Esophagus muscularis mucosa (tissue), 4 donors: ENCODE measurements around the gene SCAP. TPM values are rescaled to one million over a fixed set of nuclear protein-coding genes. Genes with fewer than 3 reads are reported as not detected.

Experiments
- DNase-seq: peaks from one replicate; pipeline ENCODE4 v3.0.0-alpha.2; 2017; ENCODE audit errors: extremely low spot score
- H3K27ac ChIP-seq, 4 donors: fragments of 200-600 bp; sonication (generic); replicated peaks in 1 of 4; 1 replicate in 3 of 4; 2 replicates in 1 of 4; pipeline ENCODE4 v1.5.1; 2016 to 2019; ENCODE audit warnings: mild to moderate bottlenecking in 1 of 4
- H3K27me3 ChIP-seq, 4 donors: fragments of 200-600 bp; sonication (generic); one replicate each; pipeline versions ENCODE4 v1.5.1 to v1.6.0; 2016 to 2019
- H3K36me3 ChIP-seq, 4 donors: fragments of 200-600 bp; sonication (generic); one replicate each; pipeline ENCODE4 v1.5.1; 2016 to 2019
- H3K4me1 ChIP-seq, 4 donors: fragments of 200-600 bp; sonication (generic); one replicate each; pipeline ENCODE4 v1.5.1; 2016 to 2019
- H3K4me3 ChIP-seq, 4 donors: fragments of 200-600 bp; sonication (generic); 1 replicate in 2 of 4; 2 replicates in 2 of 4; pipeline ENCODE4 v1.5.1; 2016 to 2019; ENCODE audit warnings: mild to moderate bottlenecking in 4 of 4, moderate library complexity in 1 of 4
- H3K9me3 ChIP-seq, 4 donors: fragments of 200-600 bp; sonication (generic); 1 replicate in 3 of 4; 2 replicates in 1 of 4; pipeline ENCODE4 v1.5.1; 2016 to 2019
- EP300 ChIP-seq: sonication (generic); formaldehyde crosslinking; IDR thresholded peaks from one replicate; pipeline ENCODE4 v1.6.1; 2017; ENCODE audit warnings: antibody characterized with exemption
- POLR2A ChIP-seq: fragments of 450-650 bp; IDR thresholded peaks from one replicate; pipeline ENCODE4 v1.6.1; 2017; ENCODE audit warnings: antibody characterized with exemption, moderate library complexity, mild to moderate bottlenecking, low read depth
- POLR2AphosphoS5 ChIP-seq, 2 donors: sonication (generic); formaldehyde crosslinking; IDR thresholded peaks; one replicate each; pipeline ENCODE4 v1.6.1; 2017; ENCODE audit warnings: antibody characterized with exemption in 2 of 2
- WGBS: methylation state at CpG from one replicate; pipeline ENCODE4 v1.1.5; 2018; 5-methylcytosine and 5-hydroxymethylcytosine counted together
- intact Hi-C: fragments of 100-400 bp; cut with DNase I; formaldehyde crosslinking; loops from one replicate; pipeline ENCODE4 v1.15.1; 2023
- total RNA-seq, 4 donors: library from RNA; depleted of rRNA; stranded (reverse); fragments of >200 nt; gene quantifications; one replicate each; pipeline versions ENCODE4 v1.1.0 to v1.2.1, GENCODE V29; 2016
- TF ChIP-seq, protein P1 (sequence below), 3 experiments: fragments of 200-600 bp in 2 of 3; fragments of 450-650 bp in 1 of 3; sonication (generic) in 2 of 3; IDR thresholded peaks; one replicate each; pipeline ENCODE4 v1.5.1; 2017 to 2019; ENCODE audit warnings: antibody characterized with exemption in 3 of 3, mild to moderate bottlenecking in 2 of 3, moderate library complexity in 1 of 3

SCAP gene
- total RNA-seq, 4 donors from 2014 or later: 67.6 to 104 (median 79.9) TPM

DNA sequence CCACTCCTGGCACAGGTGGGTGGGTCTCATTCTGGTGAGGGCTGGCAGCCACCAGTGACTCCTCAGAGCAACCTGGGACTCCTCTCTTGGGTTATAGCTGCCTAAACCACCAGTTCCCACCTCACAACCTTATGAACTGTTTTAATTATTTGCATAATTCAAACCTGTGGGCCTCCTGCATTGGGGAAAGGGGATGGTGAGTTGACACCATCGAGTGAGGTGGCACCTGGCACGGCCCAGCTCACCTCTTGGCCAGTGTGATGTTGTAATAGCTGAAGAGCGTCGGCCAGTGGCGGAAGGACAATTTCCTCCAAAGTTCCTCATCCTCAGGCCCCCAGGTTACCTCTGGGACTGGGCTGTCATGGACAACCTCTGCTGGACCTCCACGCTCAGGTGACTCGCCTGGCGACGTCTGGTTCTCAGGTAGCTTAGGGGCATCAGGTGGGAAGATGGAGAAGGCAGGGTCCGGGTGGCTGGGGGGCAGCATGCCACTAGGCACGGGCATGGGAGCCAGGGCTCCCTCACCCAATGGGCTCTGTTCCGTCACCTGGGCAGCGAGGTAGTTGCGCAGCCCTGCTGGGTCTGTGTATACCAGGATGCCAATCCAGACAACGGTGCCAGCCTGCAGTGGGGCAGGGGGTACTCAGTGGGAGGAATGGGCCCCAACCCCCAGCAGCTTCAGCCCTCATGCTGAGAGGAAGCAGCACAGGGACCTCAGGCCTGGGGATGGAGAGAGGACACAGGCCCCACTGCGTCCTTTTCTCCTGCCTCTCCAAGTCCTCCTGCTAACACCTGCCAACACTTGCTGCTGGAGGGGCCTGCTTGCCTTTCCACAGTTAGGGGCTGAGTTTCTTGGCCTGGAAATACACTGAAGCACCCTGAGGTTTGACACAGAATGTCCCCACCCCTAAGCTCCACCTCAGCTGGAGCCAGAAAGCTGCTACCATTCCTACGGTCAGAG lies 56.4 kb downstream of the SCAP start:
- Histone ChIP-seq H3K36me3 (peaks cover 16 to 82% (median 72%) of the 10 kb centered on the region in 4 donors), H3K9me3 (no peaks in the 10 kb centered on the region), H3K4me3 (no peak overlapping the region), H3K4me1 (peaks cover 15 to 23% (median 16%) of the 10 kb centered on the region in 4 donors), H3K27ac (no peak overlapping the region), H3K27me3 (no peaks in the 10 kb centered on the region)
- 89% methylated on average over 4 of the region's 17 CpGs for WGBS
- no peak for DNase-seq
- TF ChIP-seq, protein P1, sequence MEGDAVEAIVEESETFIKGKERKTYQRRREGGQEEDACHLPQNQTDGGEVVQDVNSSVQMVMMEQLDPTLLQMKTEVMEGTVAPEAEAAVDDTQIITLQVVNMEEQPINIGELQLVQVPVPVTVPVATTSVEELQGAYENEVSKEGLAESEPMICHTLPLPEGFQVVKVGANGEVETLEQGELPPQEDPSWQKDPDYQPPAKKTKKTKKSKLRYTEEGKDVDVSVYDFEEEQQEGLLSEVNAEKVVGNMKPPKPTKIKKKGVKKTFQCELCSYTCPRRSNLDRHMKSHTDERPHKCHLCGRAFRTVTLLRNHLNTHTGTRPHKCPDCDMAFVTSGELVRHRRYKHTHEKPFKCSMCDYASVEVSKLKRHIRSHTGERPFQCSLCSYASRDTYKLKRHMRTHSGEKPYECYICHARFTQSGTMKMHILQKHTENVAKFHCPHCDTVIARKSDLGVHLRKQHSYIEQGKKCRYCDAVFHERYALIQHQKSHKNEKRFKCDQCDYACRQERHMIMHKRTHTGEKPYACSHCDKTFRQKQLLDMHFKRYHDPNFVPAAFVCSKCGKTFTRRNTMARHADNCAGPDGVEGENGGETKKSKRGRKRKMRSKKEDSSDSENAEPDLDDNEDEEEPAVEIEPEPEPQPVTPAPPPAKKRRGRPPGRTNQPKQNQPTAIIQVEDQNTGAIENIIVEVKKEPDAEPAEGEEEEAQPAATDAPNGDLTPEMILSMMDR (IDR thresholded peaks at IDR 0.05): no peak
- TF ChIP-seq POLR2AphosphoS5 (IDR thresholded peaks at IDR 0.05) (no peak), POLR2A (no peak), EP300 (no peak)
- intact Hi-C loops: no loop called here

DNA sequence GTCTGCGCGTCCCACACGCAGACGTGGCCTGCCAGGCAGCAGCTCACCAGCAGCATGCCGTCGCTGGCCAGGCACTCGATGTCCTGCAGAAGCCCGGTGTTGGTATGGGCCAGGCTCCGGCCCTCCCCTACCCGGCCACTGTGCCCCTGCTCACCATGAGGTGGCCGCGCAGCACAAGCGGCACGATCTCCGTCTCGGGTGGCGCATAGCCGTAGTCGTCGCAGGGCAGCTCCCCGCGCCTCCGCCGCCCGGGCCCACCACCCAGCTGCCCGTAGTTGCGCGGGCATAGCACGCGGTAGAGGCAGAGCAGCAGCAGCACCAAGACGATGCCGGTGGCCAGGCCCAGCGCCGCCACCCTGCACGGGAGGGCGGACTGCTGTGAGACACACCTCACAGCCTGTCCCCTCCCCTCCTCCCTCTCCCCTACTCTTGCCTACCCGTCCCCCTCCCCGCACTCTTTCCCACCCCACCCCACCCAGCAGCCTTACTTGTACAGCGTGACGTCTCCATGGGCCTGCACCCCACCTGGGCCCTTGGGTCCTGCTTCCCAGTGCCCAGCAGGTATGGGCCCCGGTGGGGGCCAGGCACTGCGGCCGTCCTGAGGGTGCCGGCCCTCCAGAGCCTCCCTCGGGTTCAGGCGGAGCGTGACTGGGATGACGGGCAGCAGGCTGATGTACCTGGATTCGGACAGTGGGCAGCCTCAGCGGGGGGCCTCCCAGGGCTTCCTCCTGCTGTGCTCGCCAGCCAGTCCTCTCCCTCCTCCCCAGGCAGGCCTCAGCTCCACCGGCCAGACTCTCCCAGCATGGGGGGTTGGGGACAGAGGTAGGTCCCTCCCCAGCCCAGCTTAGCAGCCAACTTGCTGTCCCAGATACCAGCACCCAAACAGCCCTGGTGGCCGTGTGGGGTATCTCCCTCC lies 57.3 kb downstream of the SCAP start:
- Histone ChIP-seq H3K9me3 (no peaks in the 10 kb centered on the region), H3K27ac (no peak overlapping the region), H3K27me3 (no peaks in the 10 kb centered on the region), H3K4me3 (no peak overlapping the region), H3K36me3 (peaks cover 25 to 82% (median 73%) of the 10 kb centered on the region in 4 donors), H3K4me1 (peaks cover 15 to 23% (median 16%) of the 10 kb centered on the region in 4 donors)
- TF ChIP-seq POLR2AphosphoS5 (IDR thresholded peaks at IDR 0.05): no peak
- TF ChIP-seq, protein P1 (IDR thresholded peaks at IDR 0.05): no peak
- TF ChIP-seq EP300: no peak
- no peak for TF ChIP-seq POLR2A
- intact Hi-C loops: no loop called here
- no peak for DNase-seq
- 88% methylated on average over 27 of the region's 53 CpGs for WGBS

DNA sequence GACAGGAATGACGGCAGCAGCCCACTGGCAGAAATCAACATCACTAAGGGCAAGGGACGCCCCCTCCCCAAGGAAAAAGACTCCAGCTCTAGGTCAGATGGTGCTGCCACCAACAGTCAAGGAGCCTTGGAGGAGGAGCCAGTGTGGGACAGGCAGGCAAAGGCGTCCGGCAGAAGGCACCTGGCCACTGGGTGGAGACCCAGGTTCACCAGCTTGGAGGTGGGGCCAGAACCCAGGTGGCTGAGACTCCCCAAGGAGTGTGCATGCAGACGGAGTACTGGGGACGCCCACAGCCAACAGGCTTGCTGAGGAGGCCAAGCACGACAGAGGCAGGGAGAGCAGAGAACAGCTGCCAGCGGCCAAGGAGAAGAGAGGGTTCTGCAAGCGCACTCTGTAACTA lies 59.7 kb downstream of the SCAP start:
- no peak overlapping the region for H3K4me3 ChIP-seq
- H3K36me3 ChIP-seq: peaks cover 47 to 94% (median 89%) of the 10 kb centered on the region in 4 donors
- H3K9me3 ChIP-seq: no peaks in the 10 kb centered on the region
- WGBS: 86% methylated on average over 9 of the region's 9 CpGs
- no peaks in the 10 kb centered on the region for H3K27me3 ChIP-seq
- intact Hi-C loops: no loop called here
- TF ChIP-seq POLR2AphosphoS5 (IDR thresholded peaks at IDR 0.05): peak in 1 of 2 donors; percentile 22
- TF ChIP-seq, protein P1 (IDR thresholded peaks at IDR 0.05): no peak
- peaks cover 0 to 7% (median 2%) of the 10 kb centered on the region in 4 donors for H3K4me1 ChIP-seq
- H3K27ac ChIP-seq: no peak overlapping the region
- DNase-seq: no peak

DNA sequence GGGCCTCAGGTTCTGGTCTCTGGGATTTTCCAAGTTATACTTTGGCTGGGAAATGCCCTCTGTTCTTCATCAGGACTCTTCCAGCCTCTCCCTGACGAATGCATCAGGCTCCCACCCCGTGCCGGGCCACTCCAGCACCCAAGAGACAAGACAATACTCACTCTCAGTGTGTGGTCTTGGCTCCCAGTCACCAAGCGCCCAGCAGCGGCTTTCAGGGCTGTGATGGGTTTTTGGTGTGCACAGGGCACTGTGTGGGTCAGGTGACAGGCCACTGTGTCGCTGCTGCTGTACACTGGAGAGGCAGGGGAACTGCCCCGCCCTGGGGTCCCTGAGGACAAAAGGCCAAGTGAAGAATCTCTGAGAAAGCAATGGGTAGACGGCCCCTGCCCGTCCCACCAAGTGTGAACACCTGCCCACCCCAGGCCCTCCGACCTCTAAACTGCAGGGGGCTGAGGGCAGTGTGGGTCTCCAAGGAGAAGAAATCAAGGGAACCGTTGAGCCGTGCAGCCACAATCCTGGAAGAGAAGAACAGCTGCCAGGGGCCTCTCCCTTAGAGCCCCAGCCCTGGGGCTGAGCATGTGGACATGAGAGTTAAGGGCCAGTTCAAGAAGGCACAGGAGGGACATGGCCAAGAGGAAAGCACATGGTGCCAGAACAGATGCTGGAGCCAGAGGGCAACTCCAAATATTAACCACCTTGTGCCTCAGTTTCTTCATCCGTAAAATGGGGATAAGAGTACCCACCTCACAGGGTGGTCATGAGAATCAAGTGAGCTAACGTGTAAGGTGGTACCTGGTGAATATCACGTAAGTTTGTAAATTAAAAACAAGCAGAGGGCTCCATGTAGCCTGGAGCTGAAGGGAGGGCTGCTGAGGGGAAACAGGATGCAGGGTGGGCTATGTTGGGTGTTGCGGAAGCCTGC lies 60.8 kb downstream of the SCAP start:
- DNase-seq: no peak
- no peaks in the 10 kb centered on the region for H3K27me3 ChIP-seq
- intact Hi-C loops: no loop called here
- H3K36me3 ChIP-seq: peaks cover 46 to 95% (median 92%) of the 10 kb centered on the region in 4 donors
- no peak overlapping the region for H3K27ac ChIP-seq
- no peaks in the 10 kb centered on the region for H3K4me1 ChIP-seq
- no peak overlapping the region for H3K4me3 ChIP-seq
- no peaks in the 10 kb centered on the region for H3K9me3 ChIP-seq
- TF ChIP-seq EP300: no peak
- 86% methylated on average over 16 of the region's 16 CpGs for WGBS
